HG03108 (cell line): ENCODE data around the gene TRIM59.
"Not testable (repeated sequence)": the region's sequence is repeated elsewhere in the genome, so short reads cannot be mapped to it uniquely, and the experiment has no call there.

Experiments
- ATAC-seq: cut with Tn5 transposase; IDR thresholded peaks from one replicate; pipeline ENCODE4 v1.9.1; 2021; ENCODE audit warnings: moderate library complexity; ENCODE audit not compliant: unreplicated experiment

Gene TRIM59

DNA sequence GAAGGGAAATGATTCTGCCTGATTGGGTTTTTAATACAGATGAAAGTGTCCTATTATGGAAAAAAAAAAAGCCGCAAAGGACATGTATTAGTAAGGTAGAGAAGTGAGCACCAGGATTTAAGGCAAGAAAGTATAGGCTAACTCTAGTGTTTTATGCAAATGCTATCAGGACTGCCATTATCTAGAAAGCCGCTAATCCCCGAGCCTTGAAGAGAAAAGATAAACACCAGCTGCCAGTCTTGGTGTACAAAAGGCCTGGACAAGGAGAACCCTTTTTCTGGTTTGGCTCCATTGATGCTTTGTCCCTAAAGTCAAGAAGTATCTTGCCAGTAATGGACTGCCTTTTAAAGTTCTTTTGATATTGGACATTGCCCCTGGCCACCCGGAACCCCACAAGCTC, 8.6 kb upstream of the TRIM59 start:
- no peak for ATAC-seq

DNA sequence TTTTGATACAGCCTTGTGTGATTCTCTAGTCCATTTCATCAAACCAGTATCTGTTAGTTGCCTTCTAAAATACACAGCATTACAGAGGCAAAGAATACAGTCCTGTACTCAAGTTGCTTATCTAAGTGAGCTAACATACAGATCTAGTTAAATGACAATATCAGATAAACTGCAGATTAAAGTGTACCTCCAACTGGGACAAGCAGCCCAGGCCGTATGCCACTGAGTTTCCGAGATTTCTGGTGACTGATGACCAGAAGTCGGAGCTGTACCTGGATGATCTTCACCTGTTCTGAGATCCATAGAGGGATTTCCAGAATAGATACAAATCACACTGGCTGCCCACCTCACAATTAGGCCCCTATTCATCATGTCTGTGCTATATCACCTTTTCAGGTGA, 6.3 kb upstream of the TRIM59 start:
- ATAC-seq = no peak

DNA sequence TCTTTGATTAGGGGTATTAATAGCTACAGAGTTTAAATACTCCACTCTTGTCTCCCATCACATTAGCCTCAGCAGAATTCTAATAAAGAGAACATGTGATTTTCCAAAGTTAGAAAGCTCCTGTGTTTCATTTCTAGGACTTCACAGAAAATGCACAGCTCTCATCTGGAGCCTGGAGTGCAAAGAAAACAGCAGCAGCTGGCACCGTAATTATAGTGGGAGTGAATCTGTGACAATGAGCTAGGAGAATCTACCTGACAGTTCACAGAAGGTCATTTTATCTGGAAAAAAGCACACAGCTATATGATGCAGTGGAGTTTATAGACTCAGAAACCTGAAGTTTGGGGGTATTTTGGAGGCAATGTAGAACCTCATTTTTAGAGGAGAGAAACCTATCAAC, 5.4 kb upstream of the TRIM59 start:
- ATAC-seq = no peak

DNA sequence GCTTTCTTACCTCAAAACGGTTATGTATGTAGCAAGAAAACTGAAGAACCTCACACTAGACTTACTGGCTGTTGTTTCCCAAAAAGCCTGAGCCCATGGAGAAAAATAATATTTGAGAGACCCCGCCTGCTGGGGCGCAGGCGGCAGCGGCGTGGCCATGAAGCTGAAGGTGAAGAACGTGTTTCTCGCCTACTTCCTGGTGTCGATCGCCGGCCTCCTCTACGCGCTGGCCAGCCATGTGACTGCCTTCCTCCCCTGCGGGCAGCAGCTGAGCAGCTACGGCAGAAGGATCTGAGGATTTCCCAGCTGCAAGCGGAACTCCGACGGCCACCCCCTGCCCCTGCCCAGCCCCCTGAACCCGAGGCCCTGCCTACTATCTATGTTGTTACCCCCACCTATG, 2.7 kb upstream of the TRIM59 start:
- ATAC-seq = not testable (repeated sequence)

DNA sequence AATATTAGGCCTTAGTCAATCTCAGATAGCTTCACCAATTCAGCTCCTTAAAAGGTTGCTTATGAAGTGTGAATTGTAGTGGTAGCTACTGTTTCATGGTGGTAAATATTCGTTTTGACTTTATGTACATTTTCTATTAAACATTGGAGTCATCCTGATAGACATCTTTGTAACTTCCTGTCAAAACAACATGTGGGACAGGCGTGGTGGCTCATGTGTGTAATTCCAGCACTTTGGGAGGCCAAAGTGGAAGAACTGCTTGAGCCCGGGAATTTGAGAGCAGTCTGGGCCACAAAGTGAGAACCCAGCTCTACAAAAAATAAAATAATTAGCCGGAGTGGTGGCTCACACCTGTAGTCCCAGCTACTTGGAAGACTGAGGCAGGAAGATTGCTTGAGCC, 2.0 kb upstream of the TRIM59 start:
- no peak for ATAC-seq

DNA sequence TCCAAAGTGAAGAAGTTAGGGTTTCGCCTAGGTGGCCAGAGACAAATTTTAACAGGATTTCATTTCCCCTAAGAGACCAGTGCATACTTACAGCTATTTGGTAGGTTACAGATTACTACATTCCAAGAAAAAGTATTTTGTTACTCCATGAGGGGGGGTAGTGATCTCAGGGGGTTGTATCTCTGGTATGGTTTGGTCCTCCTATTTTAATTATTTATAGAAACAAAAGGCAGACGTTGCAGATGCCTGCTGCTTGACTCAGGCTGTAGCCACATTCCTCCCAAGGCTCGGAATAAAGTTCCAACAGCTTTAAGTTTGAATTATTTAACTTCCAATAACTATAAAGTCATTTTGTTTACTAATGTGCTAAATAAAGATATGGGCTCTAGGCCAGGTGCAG, 1.3 kb upstream of the TRIM59 start:
- no peak for ATAC-seq

DNA sequence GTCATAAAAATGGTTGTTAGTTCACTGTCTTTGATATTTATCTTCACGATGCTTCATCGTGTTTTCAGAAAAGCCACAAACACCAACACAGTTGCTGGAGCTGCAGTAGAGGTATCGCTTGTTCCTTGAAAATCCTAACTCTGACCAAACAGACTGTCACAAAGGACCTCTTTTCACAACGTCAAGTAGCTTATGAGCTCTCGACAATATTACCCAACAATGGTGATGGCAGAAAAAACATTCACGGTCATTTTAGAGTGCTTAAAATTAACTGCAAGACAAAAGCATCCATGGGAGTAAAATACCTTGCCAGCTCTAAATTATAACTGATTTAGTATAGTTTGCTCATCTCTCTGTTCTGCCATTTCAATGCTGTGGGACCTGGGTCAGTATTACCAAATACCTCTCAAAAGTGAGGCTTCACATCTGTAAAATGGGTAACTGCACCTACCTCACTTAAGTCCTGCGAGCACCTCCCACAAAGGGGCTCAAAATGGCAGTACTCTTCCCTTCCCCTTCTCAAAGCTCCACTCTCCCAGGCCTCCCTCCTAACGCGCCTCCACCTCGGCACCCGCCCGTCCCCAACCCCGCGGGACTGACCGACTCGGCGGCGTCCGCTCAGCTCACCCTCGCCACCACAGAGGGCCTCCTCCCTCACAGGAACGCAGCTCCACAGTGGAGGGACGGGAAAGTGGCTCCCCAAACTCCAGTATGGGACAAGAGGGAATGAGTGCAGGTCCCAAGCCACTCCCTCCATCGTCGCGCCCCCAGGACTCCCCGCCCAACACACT, 546 bp downstream of the TRIM59 start:
- ATAC-seq = peak; percentile 27

DNA sequence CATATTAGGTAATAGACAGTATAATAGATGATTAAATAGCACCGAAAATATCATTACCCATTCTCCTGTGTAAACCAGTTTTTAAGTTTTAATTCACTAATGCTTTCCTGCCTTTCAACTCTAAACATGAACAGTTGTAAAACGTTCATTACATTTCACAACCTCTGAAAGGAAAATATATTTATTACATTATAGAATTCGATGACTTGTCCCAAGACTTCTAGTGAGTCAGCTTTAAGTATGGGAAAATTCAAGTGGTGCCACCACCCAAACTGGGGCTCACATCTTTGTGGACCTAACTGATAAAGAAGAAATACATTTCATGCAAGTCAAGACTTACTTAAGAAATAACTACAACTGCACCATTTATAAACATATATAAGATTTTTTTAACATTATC, 2.0 kb downstream of the TRIM59 start:
- ATAC-seq = no peak

DNA sequence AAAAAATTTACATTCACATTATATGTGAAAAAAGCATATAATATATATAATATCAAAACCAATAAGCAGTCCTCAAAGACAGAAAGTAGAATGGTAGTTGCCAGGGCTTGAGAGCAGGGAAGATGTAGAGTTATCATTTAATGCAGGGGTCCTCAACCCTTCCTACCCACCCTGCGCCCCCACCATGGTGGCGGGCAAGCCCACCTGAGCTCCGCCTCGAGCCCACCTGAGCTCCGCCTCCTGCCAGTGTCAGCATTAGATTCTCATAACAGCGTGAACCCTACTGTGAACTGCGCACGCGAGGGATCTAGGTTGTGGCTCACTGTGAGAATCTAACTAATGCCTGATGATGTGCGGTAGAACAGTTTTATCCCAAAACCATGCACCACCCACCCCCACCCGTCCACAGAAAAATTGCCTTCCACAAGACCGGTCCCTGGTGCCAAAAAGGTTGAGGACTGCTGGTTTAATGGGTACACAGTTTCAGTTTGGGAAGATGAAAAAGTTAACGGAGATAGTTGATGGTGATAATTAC, 3.0 kb downstream of the TRIM59 start:
- ATAC-seq = no peak

DNA sequence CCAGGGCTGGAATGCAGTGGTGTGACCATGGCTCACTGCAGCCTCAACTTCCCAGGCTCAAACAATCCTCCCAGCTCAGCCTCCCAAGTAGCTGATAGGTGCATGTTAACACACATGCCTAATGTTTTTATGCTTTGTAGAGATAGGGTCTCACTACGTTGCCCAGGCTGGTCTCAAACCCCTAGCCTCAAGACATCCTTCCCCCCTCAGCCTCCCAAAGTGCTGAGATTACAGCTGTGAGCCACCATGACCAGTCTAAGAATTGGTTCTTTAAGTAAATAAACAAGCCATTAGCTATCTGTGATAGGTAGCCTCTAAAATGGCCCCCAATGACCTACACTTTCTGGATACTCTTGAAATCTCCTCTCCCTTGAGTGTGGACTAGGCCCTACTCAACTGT, 3.7 kb downstream of the TRIM59 start:
- no peak for ATAC-seq

DNA sequence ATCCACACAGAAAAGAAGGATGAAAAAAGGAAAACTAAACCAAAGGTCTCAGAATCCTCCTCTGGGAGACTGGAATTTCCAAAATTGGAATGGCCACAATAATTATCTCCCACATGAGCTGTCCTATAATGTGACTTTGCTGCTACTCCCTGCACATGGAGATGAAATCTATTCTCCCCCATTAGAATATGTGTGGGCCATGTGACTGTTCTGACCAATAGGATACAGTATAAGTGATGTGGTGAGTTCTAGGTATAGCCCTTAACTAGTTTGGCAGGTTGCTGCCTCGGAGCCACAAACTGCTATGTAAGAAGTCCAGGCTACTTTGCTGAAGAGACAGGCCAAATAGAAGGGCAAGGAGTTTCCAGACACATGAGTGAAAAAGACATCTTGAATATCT, 5.2 kb downstream of the TRIM59 start:
- no peak for ATAC-seq

DNA sequence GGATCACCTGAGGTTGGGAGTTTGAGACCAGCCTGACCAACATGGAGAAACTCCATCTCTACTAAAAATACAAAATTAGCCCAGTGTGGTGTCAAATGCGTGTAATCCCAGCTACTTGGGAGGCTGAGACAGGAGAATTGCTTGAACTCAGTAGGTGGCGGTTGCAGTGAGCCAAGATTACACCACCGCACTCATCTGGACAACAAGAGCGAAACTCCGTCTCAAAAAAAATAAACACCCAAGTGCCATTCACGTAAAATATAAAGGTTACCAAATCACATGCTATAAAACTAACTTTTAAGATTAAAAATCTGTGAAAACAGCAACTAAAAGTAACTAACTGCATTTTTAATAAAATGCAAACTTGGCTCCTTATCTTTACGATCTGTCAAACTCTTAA, 8.9 kb downstream of the TRIM59 start:
- ATAC-seq = no peak

DNA sequence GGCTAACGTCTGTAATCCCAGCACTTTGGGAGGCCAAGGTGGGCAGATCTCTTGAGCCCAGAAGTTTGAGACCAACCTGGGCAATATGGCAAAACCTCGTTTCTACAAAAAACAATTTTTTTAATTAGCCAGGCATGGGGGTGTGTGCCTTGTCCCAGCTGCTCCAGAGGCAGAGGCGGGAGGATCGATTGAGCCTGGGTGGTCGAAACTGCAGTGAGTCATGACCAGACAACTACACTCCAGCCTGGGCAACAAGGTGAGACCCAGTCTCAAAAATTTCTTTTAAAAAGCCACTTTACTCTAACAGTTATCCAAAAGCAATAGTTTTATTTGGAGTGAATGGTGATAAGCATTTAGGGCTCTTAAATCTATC, 12.5 kb downstream of the TRIM59 start:
- no peak for ATAC-seq

DNA sequence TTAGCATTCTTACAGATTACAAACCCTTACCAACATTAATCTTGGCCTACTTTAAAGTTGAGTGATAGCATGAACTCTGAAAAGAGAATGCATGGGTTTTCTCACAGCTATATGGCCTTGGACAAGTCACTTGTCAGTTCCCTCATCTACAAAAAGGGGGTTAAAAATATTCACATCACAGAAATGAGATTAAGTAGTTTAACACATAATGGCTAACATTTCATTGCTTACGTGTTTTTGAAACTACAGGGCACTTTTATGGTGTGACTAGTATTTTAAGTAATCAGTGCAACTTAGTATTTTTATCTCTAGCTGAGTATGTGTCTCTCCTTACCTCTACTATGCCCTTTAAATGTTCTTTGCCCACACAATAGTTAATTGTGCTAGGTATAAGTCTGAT, 13.8 kb downstream of the TRIM59 start:
- ATAC-seq = no peak

DNA sequence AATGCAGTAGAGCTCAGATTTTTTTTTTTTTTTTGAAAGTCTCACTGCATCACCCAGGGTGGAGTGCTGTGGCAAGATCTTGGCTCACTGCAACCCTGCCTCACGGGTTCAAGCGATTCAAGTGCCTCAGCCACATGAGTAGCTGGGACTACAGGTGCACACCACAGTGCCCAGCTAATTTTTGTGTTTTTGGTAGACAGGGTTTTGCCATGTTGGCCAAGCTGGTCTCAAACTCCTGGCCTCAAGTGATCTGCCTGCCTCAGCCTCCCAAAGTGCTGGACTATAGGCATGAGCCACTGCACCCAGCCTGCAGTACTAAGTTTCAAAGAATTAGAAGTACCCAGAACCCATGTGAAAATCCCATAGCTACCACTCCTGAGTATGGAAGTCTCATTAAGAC, 14.5 kb downstream of the TRIM59 start:
- no peak for ATAC-seq

DNA sequence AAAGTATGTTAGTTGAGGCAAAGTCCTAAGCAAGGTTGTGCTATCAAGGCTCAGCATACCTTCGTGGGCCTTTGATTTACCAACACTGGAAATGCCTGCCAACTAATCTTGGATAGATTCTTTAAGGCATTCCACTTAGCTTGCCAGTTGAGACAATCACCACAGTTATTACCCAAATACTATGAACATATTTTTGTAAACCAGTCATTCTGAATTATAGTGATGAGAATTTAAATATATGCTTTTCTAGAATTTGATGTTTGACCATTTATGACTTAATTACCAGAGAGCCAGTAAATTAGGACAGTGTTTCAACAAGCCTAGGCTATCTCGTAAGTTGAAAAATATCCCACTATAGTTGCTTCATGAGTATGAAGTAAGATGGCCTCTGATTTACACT, 15.5 kb downstream of the TRIM59 start:
- no peak for ATAC-seq

DNA sequence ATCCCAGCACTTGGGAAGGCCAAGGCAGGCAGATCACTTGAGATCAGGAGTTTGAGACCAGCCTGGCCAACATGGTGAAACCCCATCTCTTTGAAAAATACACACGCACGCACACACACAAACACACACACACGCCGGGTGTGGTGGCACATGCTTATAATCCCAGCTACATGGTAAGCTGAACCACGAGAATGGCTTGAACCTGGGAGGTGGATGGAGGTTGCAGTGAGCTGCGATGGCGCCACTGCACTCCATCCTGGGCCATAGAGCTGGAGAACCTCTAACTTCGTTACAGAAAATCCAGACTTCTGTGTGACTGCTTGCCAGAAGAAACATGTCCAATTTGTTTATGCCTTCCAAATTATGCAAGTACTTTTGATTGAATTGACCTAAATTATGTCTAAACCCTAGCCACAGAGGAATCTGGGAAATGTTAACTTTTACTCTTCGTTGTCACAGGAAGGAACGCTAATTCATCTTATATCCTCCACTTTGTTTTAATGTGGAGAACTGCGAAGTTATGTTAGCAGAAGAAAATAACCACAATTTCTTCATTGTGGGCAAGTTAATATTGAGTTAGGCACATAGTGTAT, 21.7 kb downstream of the TRIM59 start:
- no peak for ATAC-seq

DNA sequence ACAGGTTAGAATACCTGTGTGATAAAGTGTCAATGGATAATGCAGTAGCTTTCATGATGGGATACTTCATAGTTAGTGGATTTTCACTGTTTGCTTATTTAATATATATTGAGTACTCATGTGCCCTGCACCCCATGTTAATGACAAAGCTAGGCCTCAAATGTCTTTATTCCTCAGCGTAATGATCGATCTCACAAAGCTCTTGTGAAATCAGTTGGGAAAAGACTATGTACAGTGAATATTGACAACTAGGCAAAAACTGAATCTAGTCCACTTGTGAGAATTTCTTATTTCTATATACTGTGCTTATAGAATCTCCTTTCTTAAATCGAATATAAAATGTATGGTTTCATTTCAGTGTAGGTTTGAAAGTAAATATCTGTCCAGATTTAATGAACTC, 32.3 kb downstream of the TRIM59 start:
- ATAC-seq = no peak

DNA sequence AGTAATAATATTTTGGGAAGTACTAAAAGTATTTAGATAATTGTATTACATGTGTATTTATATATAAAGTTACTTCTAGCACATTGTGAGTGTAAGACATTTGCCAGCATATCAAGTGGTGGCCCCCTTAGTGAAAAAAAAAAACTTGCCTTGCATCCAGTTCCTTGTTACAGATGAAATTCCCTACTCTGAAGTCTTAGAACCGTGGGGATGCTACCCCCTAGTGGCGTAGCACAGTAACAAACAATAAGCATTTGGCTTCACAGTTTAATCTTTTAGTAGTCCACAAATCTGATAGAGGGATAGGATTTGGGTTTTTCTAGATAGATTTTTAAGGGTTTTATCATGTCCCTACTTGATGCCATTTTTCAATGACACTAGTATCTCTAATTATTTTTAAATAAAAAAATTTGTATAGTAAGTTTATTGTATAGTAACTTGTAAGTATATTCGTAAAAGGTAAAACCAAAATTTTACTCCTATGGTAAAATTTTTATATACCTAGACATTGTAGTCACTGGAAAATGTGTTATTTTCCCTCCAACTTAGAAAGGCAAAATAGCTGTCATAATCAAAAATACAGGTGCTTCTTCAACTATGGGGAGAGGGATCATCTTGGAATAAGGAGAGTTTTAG, 35.9 kb downstream of the TRIM59 start:
- no peak for ATAC-seq

DNA sequence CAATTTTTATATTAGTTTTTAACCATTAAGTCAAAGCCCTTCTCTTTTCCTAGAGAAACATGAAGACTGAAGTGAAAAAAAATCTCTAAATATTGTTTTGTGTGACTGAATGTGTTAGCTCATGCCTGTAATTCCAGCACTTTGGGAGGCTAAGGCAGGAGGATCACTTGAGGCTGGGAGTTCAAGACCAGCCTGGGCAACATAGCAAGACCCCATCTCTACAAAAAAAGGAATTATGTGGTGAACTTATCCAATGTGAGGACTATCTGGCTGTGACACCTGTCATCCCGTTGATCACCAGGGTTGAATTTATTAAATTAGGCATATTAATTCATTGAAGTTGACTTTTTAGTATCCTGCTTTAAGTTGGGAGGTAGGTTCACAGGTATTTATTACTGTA, 37.1 kb downstream of the TRIM59 start:
- ATAC-seq = no peak

DNA sequence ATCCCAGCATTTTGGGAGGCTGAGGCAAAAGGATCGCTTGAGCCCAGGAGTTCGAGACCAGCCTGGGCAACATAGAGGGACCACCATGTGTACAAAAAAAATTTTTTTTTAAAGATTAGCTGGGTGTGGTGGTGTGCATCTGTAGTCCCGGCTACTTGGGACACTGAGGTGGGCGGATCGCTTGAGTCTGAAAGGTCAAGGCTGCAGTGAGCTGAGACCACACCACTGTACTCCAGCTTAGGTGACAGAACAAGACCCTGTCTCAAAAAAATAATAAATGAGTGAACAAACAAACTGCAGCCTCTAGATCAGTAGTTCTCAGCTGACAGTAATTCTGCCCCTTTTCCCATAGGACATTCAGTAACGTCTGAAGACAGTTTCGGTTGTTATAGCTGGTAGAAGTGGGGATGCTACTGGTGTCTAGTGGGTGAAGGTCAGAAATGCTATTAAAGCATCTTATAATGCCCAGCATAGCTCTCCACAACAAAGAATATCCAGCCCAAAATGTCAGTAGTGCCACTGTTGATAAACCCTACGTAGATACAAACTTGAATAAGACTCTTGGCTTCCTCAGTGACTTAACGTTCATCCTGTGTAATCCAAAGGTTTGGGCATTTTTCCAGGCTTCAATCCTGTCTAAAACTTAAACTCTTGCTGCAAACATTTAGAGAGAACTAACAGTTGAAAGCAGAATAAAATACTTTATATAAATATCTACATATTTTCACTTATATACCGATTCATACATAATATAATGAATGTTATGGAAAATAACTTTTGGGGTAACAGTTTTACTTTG, 39.6 kb downstream of the TRIM59 start:
- no peak for ATAC-seq
